Measurements from ENCODE around the gene CD209. TPM values are rescaled to one million over a fixed set of nuclear protein-coding genes. Genes with fewer than 3 reads are reported as not detected.

Gene CD209
- total and polyA plus RNA-seq, 9 of the 15 experiments (the other 6 are each of a cell fraction or from before 2014, with no cell fraction given) = 0.01 TPM; not detected in 8

DNA sequence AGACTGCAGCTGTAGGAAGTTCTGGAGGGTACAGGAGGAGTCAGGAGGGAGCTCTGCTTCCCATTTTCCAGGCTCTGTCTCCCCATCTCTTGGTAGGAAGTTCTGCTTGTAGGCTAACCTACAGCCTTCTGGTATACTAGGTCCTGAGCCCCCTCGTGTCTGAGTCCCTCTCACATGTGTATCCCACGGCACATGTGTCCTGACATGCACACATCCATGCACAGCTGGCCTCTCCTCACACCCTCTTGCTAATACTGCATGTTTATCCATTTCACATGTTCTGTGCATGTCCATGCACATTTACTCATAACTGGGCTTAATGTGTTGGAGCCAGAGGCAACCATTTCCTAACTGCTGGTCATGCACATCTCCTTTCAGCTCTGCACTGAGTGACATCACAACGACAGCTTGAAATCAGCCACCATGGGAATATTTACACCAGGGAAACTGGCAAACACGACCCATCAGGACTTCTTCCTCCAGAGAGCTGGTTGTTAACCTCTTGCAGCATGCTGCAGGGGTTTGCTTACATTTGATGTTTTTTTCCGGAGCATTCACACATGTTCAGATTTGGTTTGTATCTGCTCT, 3.0 kb downstream of the CD209 start:
- no peaks in the 10 kb centered on the region for H3K79me2 ChIP-seq (ENCODE audit: control insufficient read depth, insufficient read depth, low read length)
- ChIA-PET POLR2A (no interaction called here), CTCF (ENCODE audit: low intra/inter-chr PET ratio) (no interaction called here)
- no peak overlapping the region for H3K27ac ChIP-seq (ENCODE audit: extremely low read depth, low read depth, low read length)
- no peaks in the 10 kb centered on the region for H3K36me3 ChIP-seq (ENCODE audit: control insufficient read depth, insufficient read depth, low read length)
- H3K4me2 ChIP-seq (ENCODE audit: insufficient read depth, low read length) = no peak overlapping the region
- H3K4me1 ChIP-seq (replicated peaks in 1 of 2; ENCODE audit: control insufficient read depth in 2 of 2, insufficient read depth in 2 of 2, low read length in 2 of 2) = peaks cover 0 to 2% of the 10 kb centered on the region in 2 experiments; a peak in 3 of 5 replicates
- H2AFZ ChIP-seq (ENCODE audit: low read depth, low read length) = no peak overlapping the region
- no peak for TF ChIP-seq GABPB1 (CRISPR knock-in tag; IDR thresholded peaks at IDR 0.05)
- TF ChIP-seq BDP1 (IDR thresholded peaks at IDR 0.05; ENCODE audit: insufficient read depth, insufficient read length) = no peak
- no peak for TF ChIP-seq FIP1L1 (IDR thresholded peaks at IDR 0.05; ENCODE audit: low read depth, low read length, poor library complexity, severe bottlenecking)
- no peak for TF ChIP-seq ARID3B (CRISPR knock-in tag; IDR thresholded peaks at IDR 0.05; ENCODE audit: borderline replicate concordance)
- TF ChIP-seq ZNF239 (CRISPR knock-in tag; IDR thresholded peaks at IDR 0.05) = no peak
- no peak for TF ChIP-seq MAFG (tag; conservative IDR thresholded peaks at IDR 0.05)
- TF ChIP-seq RBM39 (optimal IDR thresholded peaks at IDR 0.05; ENCODE audit: low read depth, low read length) = no peak
- no peak for TF ChIP-seq GTF2F1 (IDR thresholded peaks at IDR 0.05; ENCODE audit: low read depth, low read length)
- no peak for TF ChIP-seq SMARCE1 (IDR thresholded peaks at IDR 0.05)
- no peak for TF ChIP-seq RBFOX2 (IDR thresholded peaks at IDR 0.05; ENCODE audit: low read depth, low read length)
- TF ChIP-seq ETV5 (CRISPR knock-in tag; IDR thresholded peaks at IDR 0.05; ENCODE audit: low read depth) = no peak
- no peak for TF ChIP-seq MEF2A (IDR thresholded peaks at IDR 0.05; ENCODE audit: control insufficient read depth, low read depth, low read length)
- TF ChIP-seq NFIX (CRISPR knock-in tag; IDR thresholded peaks at IDR 0.05; ENCODE audit: low read depth) = no peak
- no peak for TF ChIP-seq DLX4 (CRISPR knock-in tag; IDR thresholded peaks at IDR 0.05)
- TF ChIP-seq FOXO4 (CRISPR knock-in tag; IDR thresholded peaks at IDR 0.05) = no peak
- no peak for TF ChIP-seq TOE1 (IDR thresholded peaks at IDR 0.05; ENCODE audit: borderline replicate concordance)
- no peak for TF ChIP-seq TOE1 (CRISPR knock-in tag; IDR thresholded peaks at IDR 0.05; ENCODE audit: borderline replicate concordance, low read depth)
- no peak for TF ChIP-seq TRIM24 (IDR thresholded peaks at IDR 0.05)
- TF ChIP-seq CEBPG (CRISPR knock-in tag; IDR thresholded peaks at IDR 0.05) = no peak
- no peak for TF ChIP-seq CEBPG (tag; conservative IDR thresholded peaks at IDR 0.05 in 1 of 2, IDR thresholded peaks at IDR 0.05 in 1 of 2)
- H3K27me3 ChIP-seq (ENCODE audit: control insufficient read depth in 2 of 2, insufficient read depth in 2 of 2, low read length in 2 of 2) = peaks cover 0 to 5% of the 10 kb centered on the region in 2 experiments; a peak in 3 of 5 replicates
- no peak for ATAC-seq
- in situ Hi-C loops (cut with MboI) = no loop called here
- no peaks in the 10 kb centered on the region for H4K20me1 ChIP-seq (replicated peaks; ENCODE audit: control insufficient read depth, insufficient read depth, low read length)
- FAIRE-seq = no peak
- no peak overlapping the region for H3K9ac ChIP-seq (ENCODE audit: insufficient read depth in 1 of 2, low read depth in 2 of 2, low read length in 2 of 2)
- H3K4me3 ChIP-seq = no peak overlapping the region
- DNase-seq (ENCODE audit: extremely low read depth in 1 of 4, low spot score in 3 of 4) = no peak
- 0 out of 2 replicates have a peak, but pooled peaks cover 3% of the 10 kb centered on the region for H3K9me3 ChIP-seq (replicated peaks; ENCODE audit: control insufficient read depth, insufficient read depth, low read depth, low read length)
- WGBS (ENCODE audit: insufficient coverage, low coverage, missing lambda C conversion rate) = 2% methylated on average over 5 of the region's 5 CpGs
- intact Hi-C loops (cut with micrococcal nuclease) = no loop called here
- no peaks in the 10 kb centered on the region for H3K9me1 ChIP-seq (ENCODE audit: control insufficient read depth, insufficient read depth, low read length)
- BruUV-seq (replicated peaks) = no TSS peak

Data from K562 (cell line).